Panc1 (cell line): ENCODE data around the gene ARMCX4.

Source experiments
- POLR2AphosphoS5 ChIP-seq: IDR thresholded peaks from 2 replicates; pipeline ENCODE4 v1.6.1; 2012; ENCODE audit warnings: mild to moderate bottlenecking, low read depth, low read length, moderate library complexity
- TCF7L2 ChIP-seq: IDR thresholded peaks from 2 replicates; pipeline ENCODE4 v1.6.1; 2011; ENCODE audit warnings: mild to moderate bottlenecking, low read depth, low read length, inconsistent platforms
- TF ChIP-seq, protein P1 (sequence below): fragments of 450-650 bp; IDR thresholded peaks from 2 replicates; pipeline ENCODE4 v1.5.1; 2017; ENCODE audit warnings: mild to moderate bottlenecking
- TF ChIP-seq, protein P2 (sequence below), 2 experiments: IDR thresholded peaks; 2 replicates each; pipeline ENCODE4 v1.6.1; 2011 to 2012; ENCODE audit warnings: low read depth in 2 of 2, control low read depth in 1 of 2, low read length in 1 of 2, mild to moderate bottlenecking in 1 of 2, moderate library complexity in 1 of 2; ENCODE audit not compliant: insufficient read depth in 1 of 2

DNA sequence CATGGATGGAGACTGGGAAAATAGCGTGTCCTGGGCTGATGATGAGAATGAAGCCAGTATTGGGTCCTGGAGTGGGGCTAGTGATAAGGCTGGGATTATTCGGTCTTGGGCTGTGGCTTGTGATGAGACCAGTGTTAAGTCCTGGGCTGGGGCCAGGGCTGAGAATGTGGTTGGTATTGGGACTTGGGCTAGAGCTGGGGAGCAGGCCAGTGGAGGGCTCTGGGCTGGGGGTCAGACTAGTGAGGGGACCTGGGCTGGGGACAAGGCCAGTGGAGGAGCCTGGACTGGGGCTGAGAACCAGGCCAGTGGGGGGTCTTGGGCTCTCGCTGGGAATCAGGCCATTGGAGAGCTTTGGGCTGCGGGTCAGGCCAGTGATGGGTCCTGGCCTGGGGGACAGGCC lies 6.7 kb downstream of the ARMCX4 start:
- no peak for TF ChIP-seq POLR2AphosphoS5
- TF ChIP-seq, protein P1, sequence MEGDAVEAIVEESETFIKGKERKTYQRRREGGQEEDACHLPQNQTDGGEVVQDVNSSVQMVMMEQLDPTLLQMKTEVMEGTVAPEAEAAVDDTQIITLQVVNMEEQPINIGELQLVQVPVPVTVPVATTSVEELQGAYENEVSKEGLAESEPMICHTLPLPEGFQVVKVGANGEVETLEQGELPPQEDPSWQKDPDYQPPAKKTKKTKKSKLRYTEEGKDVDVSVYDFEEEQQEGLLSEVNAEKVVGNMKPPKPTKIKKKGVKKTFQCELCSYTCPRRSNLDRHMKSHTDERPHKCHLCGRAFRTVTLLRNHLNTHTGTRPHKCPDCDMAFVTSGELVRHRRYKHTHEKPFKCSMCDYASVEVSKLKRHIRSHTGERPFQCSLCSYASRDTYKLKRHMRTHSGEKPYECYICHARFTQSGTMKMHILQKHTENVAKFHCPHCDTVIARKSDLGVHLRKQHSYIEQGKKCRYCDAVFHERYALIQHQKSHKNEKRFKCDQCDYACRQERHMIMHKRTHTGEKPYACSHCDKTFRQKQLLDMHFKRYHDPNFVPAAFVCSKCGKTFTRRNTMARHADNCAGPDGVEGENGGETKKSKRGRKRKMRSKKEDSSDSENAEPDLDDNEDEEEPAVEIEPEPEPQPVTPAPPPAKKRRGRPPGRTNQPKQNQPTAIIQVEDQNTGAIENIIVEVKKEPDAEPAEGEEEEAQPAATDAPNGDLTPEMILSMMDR: no peak
- TF ChIP-seq TCF7L2: no peak
- TF ChIP-seq, protein P2, sequence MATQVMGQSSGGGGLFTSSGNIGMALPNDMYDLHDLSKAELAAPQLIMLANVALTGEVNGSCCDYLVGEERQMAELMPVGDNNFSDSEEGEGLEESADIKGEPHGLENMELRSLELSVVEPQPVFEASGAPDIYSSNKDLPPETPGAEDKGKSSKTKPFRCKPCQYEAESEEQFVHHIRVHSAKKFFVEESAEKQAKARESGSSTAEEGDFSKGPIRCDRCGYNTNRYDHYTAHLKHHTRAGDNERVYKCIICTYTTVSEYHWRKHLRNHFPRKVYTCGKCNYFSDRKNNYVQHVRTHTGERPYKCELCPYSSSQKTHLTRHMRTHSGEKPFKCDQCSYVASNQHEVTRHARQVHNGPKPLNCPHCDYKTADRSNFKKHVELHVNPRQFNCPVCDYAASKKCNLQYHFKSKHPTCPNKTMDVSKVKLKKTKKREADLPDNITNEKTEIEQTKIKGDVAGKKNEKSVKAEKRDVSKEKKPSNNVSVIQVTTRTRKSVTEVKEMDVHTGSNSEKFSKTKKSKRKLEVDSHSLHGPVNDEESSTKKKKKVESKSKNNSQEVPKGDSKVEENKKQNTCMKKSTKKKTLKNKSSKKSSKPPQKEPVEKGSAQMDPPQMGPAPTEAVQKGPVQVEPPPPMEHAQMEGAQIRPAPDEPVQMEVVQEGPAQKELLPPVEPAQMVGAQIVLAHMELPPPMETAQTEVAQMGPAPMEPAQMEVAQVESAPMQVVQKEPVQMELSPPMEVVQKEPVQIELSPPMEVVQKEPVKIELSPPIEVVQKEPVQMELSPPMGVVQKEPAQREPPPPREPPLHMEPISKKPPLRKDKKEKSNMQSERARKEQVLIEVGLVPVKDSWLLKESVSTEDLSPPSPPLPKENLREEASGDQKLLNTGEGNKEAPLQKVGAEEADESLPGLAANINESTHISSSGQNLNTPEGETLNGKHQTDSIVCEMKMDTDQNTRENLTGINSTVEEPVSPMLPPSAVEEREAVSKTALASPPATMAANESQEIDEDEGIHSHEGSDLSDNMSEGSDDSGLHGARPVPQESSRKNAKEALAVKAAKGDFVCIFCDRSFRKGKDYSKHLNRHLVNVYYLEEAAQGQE (IDR thresholded peaks at IDR 0.05; ENCODE audit: insufficient read depth in 1 of 2, low read depth in 2 of 2, low read length in 1 of 2): no peak
